DOHH2 (cell line): ENCODE results near the gene GDPD4.

ENCODE experiments used
- CTCF ChIP-seq: fragments of 200-600 bp; sonication (generic); IDR thresholded peaks from one replicate; pipeline ENCODE4 v1.5.1; 2014; ENCODE audit warnings: antibody characterized with exemption, mild to moderate bottlenecking, low read depth, low read length; ENCODE audit not compliant: poor library complexity, severe bottlenecking
- EZH2phosphoT487 ChIP-seq: fragments of 200-600 bp; sonication (generic); IDR thresholded peaks from 2 replicates; pipeline ENCODE4 v1.6.1; 2017; ENCODE audit warnings: borderline replicate concordance, mild to moderate bottlenecking, antibody characterized with exemption, low read length, moderate library complexity, mixed read lengths

GRCh38 chr11:77193167-77193566 is 108.3 kb downstream of the GDPD4 start:
- TF ChIP-seq EZH2phosphoT487 (no peak), CTCF (no peak)
